Right cardiac atrium (tissue), 5 donors: ENCODE measurements around the gene GPRC5C. TPM values are rescaled to one million over a fixed set of nuclear protein-coding genes. Genes with fewer than 3 reads are reported as not detected.
A peak's percentile ranks its signal among the peaks of the same experiment; 100 is the strongest.

Experiments used
- ATAC-seq, 2 donors: fragments of 200-7000 bp; cut with Tn5 transposase; one replicate each; pipeline versions ENCODE4 v1.8.0 to v1.9.1; 2020; ENCODE audit warnings: moderate library complexity in 2 of 2, mild to moderate bottlenecking in 1 of 2
- DNase-seq, 3 donors: peaks; one replicate each; pipeline ENCODE4 v3.0.0-alpha.2; 2020
- H3K27ac ChIP-seq: one replicate; pipeline ENCODE4 v1.5.1; 2013; ENCODE audit warnings: mild to moderate bottlenecking, low read length, control low read depth, moderate library complexity
- H3K27me3 ChIP-seq: one replicate; pipeline ENCODE4 v1.6.1; 2013; ENCODE audit not compliant: control insufficient read depth, insufficient read depth
- H3K4me1 ChIP-seq: one replicate; pipeline ENCODE4 v1.6.1; 2013; ENCODE audit warnings: low read length; ENCODE audit not compliant: control insufficient read depth, insufficient read depth
- H3K4me3 ChIP-seq: one replicate; pipeline ENCODE4 v1.5.1; 2013; ENCODE audit warnings: low read length, control low read depth
- H3K9me3 ChIP-seq: one replicate; pipeline ENCODE4 v1.6.1; 2013; ENCODE audit warnings: low read length; ENCODE audit not compliant: control insufficient read depth
- WGBS: extraction: QIAGEN DNeasy Blood & Tissue Kit; methylation state at CpG from one replicate; pipeline ENCODE4 v1.1.7; 2013; 5-methylcytosine and 5-hydroxymethylcytosine counted together
- intact Hi-C, 4 donors: fragments of 100-400 bp; cut with DNase I; formaldehyde crosslinking; loops; one replicate each; pipeline versions ENCODE4 v1.11.0 to v1.14.0; 2022 to 2023
- polyA plus RNA-seq: library from polyadenylated mRNA; stranded (reverse); fragments of 200-250 nt; gene quantifications from one replicate; pipeline ENCODE4 v1.2.3, GENCODE V29; 2013
- total RNA-seq, 4 donors: library from RNA; stranded (reverse); fragmentation: NEBNext Ultra II Directional; extraction: Animal tissue kit (Norgen Biotek cat#: 25700); gene quantifications; one replicate each; pipeline ENCODE4 v1.2.1, GENCODE V29; 2021
- donor health status: healthy with polysubstance abuse.
- donor health status: DM: no; HTN: yes; CAD: no.
- donor health status: DM: no; HTN: no; CAD: no.
- donor health status: DM: no; HTN: yes; CAD: no; lungs with severe emphysema.
- donor health status: DM: yes; HTN: yes; CAD: no.

GPRC5C gene
- total and polyA plus RNA-seq, 5 donors: 26.5 to 40.8 (median 30.4) TPM

DNA sequence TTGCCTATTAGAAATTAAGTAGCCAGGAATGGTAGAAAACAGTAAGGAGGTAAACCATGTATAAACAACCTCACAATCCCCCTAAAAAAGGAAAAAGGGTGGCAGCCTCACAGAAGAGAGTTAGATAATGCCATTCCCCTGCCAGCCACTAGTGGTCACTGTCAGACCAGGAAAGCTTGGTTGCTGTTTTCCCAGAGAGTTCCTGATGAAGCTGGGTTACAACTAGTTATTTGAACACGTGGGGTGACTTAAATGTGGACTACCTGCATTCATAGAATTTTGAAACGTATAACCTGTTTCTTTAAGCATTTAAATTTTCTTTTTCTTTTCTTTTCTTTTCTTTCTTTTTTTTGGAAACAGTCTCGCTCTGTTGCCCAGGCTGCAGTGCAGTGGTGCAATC, 5.8 kb downstream of the GPRC5C start:
- H3K27me3 ChIP-seq: no peaks in the 10 kb centered on the region
- H3K27ac ChIP-seq: no peak overlapping the region
- intact Hi-C loops: no loop called here
- ATAC-seq (no peak), DNase-seq (peak in 1 of 3 donors; percentile 11)
- 86% methylated on average over 3 of the region's 3 CpGs for WGBS
- no peaks in the 10 kb centered on the region for H3K9me3 ChIP-seq
- H3K4me1 ChIP-seq: peaks cover 2% of the 10 kb centered on the region
- H3K4me3 ChIP-seq: no peak overlapping the region

DNA sequence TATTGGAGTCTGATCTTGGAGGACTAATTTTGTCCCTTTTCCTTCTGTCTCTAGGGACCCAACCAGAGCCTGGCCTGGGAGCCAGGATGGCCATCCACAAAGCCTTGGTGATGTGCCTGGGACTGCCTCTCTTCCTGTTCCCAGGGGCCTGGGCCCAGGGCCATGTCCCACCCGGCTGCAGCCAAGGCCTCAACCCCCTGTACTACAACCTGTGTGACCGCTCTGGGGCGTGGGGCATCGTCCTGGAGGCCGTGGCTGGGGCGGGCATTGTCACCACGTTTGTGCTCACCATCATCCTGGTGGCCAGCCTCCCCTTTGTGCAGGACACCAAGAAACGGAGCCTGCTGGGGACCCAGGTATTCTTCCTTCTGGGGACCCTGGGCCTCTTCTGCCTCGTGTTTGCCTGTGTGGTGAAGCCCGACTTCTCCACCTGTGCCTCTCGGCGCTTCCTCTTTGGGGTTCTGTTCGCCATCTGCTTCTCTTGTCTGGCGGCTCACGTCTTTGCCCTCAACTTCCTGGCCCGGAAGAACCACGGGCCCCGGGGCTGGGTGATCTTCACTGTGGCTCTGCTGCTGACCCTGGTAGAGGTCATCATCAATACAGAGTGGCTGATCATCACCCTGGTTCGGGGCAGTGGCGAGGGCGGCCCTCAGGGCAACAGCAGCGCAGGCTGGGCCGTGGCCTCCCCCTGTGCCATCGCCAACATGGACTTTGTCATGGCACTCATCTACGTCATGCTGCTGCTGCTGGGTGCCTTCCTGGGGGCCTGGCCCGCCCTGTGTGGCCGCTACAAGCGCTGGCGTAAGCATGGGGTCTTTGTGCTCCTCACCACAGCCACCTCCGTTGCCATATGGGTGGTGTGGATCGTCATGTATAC, 8.0 kb downstream of the GPRC5C start:
- intact Hi-C loops: no loop called here
- ATAC-seq: no peak
- 89% methylated on average over 31 of the region's 31 CpGs for WGBS
- DNase-seq: peak in 1 of 3 donors; percentile 27
- no peak overlapping the region for H3K4me3 ChIP-seq
- H3K4me1 ChIP-seq: peaks cover 13% of the 10 kb centered on the region
- H3K27ac ChIP-seq: no peak overlapping the region
- no peaks in the 10 kb centered on the region for H3K27me3 ChIP-seq
- no peaks in the 10 kb centered on the region for H3K9me3 ChIP-seq

DNA sequence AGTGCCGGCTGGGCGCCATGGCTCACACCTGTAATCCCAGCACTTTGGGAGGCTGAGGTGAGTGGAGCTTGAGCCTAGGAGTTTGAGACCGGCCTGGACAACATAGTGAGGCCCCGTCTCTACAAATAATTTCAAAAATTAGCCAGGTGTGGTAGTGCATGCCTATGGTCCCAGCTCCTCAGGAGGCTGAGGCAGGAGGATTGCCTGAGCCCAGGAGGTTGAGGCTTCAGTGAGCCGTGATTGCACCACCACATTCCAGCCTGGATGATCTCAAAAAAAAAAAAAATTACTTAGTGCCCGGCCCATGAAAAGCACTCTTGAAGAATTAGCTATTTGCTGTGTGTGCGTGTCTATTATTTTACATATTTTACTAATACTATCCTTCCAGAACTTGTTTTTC, 9.6 kb downstream of the GPRC5C start:
- no peak for DNase-seq
- Histone ChIP-seq H3K4me3 (no peak overlapping the region), H3K27me3 (no peaks in the 10 kb centered on the region), H3K27ac (no peak overlapping the region), H3K9me3 (no peaks in the 10 kb centered on the region), H3K4me1 (peaks cover 15% of the 10 kb centered on the region)
- ATAC-seq: no peak
- 95% methylated on average over 7 of the region's 7 CpGs for WGBS
- intact Hi-C loops: no loop called here

DNA sequence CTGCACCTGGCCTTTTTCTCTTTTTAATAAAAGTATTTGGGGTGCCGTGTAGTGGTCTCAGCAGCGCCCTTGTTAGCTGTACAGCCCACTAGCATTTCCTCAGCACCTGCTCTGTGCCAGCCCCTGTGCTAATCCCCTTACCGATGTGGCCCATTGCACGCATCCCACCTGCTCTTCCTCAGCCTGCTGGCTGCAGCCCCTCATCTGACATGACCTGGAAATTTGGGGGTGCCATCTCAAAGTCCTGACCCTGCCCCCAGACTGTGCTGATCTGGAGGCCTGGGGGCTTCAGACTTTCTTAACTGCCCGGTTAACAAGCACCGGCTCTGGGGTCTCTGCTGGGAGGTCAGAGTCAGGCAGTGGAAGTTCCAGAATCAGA, 10.4 kb downstream of the GPRC5C start:
- ATAC-seq: no peak
- Histone ChIP-seq H3K4me1 (peaks cover 15% of the 10 kb centered on the region), H3K4me3 (no peak overlapping the region), H3K27ac (peak overlapping the region; percentile 91), H3K27me3 (no peaks in the 10 kb centered on the region), H3K9me3 (no peaks in the 10 kb centered on the region)
- peak in 1 of 3 donors; percentile 49 for DNase-seq
- WGBS: 76% methylated on average over 6 of the region's 6 CpGs
- intact Hi-C loops: no loop called here

DNA sequence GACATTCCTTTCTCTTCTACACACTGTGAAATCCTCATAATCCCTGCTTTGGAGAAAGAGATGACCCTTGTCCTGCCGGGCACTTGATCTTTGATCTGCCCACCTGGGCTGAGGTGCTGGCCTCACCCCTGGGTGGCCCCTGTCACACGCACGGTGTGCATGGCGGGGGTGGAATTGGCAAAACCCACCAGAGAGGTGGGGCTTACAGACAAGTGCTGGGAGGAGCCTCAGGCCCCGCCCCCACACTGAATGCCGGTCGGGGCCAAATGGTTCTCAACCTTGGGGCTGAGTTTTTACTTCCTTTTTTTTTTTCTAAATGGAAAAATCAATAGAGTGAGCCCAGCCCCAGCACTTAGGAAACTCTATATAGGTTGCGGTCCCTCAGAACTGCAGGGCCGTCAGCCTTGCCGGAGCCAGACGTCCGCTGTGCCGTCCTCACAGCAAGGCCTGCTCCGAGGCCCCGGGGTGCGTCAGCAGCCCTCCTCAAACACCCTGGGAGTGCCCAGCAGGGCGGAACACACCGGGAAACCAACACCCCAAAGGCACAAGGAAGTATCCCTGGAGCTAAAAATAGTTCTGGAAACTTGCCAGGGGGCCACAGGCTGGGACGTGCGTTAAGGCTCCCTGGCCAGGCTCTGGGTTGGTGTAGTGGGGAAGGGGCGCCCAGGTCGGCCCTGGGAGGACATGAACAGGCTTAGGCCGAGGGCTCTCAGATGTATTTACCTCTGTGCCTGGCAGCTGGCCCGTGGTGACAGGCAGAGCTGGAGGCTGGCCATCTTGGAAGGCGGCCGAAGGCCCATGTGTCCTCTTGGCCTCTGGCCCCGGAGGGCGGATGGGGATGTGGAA, 11.0 kb downstream of the GPRC5C start:
- peak; percentile 75 to 82 for ATAC-seq
- WGBS: 8% methylated on average over 28 of the region's 28 CpGs
- Histone ChIP-seq H3K4me3 (peak overlapping the region; percentile 2), H3K4me1 (peaks cover 15% of the 10 kb centered on the region), H3K9me3 (no peaks in the 10 kb centered on the region), H3K27ac (peak overlapping the region; percentile 91), H3K27me3 (no peaks in the 10 kb centered on the region)
- DNase-seq: peak; percentile 90 to 97 (median 96)
- intact Hi-C loops: no loop called here

DNA sequence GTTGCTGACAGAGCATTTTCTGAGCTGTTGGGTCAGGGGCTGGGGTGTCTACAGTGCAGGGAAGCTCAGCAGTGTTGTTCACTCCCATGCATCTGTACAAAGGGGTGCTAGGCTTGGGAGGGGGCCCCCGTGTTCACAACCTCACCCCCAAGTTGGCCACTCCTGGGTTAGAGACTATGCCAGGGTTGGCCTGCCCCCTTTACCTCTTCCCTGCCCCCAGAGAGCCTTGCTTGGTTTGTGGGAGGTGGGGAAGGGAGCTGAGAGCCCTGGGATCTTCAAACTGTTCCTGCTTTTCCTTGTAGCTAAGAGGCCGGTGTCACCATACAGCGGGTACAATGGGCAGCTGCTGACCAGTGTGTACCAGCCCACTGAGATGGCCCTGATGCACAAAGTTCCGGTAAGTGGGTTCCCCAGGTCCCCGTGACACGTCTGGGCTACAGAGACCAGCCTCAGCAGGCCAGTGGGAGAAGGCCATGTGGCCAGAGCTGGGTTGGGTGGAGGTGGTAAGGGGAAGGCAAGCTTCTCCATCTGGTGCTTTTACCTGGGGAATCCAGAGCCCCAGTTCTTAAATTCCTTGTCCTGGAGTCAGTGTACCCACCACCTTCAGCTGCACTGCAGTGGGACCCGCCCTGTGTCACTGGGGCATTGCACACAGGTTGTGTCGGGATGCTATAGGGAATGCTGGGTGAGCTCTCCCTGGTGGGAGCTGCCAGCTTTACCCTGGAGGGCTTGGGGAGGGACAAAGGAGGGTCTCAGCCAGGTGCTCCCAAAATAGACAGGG, 11.8 kb downstream of the GPRC5C start:
- ATAC-seq (peak in 1 of 2 donors; percentile 0), DNase-seq (no peak)
- Histone ChIP-seq H3K27me3 (no peaks in the 10 kb centered on the region), H3K4me3 (no peak overlapping the region), H3K9me3 (no peaks in the 10 kb centered on the region), H3K27ac (peak overlapping the region; percentile 91), H3K4me1 (peaks cover 15% of the 10 kb centered on the region)
- WGBS: 64% methylated on average over 8 of the region's 8 CpGs
- intact Hi-C loops: no loop called here

DNA sequence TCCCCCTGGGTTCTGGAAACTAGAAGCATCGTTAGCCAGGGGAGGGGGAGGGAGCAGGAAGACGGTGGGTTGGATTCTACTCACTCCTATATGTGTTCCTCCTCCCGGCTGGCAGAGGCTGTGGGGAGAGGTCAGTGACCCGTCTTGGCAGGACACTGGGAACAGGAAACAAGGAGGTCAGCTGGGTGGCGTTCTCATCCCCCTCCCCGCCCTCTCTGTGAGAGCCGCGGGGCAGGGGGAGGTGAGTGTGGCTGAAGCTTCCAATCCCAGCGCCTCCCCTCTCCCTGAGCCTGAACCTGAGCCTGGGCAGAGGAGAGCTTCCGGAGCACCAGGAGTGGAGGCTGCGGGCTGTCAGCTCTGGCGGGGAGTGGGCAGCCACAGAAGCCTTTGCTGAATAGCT, 12.5 kb downstream of the GPRC5C start:
- 36% methylated on average over 12 of the region's 12 CpGs for WGBS
- DNase-seq (peak; percentile 82 to 88 (median 87)), ATAC-seq (peak; percentile 51 to 63)
- H3K27ac ChIP-seq: peak overlapping the region; percentile 91
- no peaks in the 10 kb centered on the region for H3K9me3 ChIP-seq
- intact Hi-C loops: no loop called here
- no peak overlapping the region for H3K4me3 ChIP-seq
- H3K4me1 ChIP-seq: peaks cover 15% of the 10 kb centered on the region
- no peaks in the 10 kb centered on the region for H3K27me3 ChIP-seq

DNA sequence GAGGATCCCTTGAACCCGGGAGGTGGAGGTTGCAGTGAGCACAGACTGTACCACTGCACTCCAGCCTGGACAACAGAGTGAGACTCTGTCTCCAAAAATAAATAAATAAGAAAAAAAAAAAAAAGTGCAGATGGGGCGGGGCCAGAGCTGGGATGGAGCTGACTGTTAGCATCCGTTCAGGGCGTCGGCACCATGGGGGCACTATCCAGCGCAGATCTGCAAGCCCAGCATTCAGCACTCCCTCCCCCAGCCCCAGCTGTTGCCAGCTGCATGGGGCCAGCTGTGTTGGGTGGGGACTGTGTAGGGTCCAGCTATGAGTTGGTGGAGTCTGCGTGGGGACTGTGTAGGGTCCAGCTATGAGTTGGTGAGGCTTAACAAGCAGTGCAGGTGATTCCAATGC, 13.3 kb downstream of the GPRC5C start:
- ATAC-seq: peak in 1 of 2 donors; percentile 0
- Histone ChIP-seq H3K4me3 (no peak overlapping the region), H3K27me3 (no peaks in the 10 kb centered on the region), H3K27ac (no peak overlapping the region), H3K9me3 (no peaks in the 10 kb centered on the region), H3K4me1 (peaks cover 15% of the 10 kb centered on the region)
- intact Hi-C loops: no loop called here
- peak in 1 of 3 donors; percentile 69 for DNase-seq
- WGBS: 73% methylated on average over 7 of the region's 7 CpGs

DNA sequence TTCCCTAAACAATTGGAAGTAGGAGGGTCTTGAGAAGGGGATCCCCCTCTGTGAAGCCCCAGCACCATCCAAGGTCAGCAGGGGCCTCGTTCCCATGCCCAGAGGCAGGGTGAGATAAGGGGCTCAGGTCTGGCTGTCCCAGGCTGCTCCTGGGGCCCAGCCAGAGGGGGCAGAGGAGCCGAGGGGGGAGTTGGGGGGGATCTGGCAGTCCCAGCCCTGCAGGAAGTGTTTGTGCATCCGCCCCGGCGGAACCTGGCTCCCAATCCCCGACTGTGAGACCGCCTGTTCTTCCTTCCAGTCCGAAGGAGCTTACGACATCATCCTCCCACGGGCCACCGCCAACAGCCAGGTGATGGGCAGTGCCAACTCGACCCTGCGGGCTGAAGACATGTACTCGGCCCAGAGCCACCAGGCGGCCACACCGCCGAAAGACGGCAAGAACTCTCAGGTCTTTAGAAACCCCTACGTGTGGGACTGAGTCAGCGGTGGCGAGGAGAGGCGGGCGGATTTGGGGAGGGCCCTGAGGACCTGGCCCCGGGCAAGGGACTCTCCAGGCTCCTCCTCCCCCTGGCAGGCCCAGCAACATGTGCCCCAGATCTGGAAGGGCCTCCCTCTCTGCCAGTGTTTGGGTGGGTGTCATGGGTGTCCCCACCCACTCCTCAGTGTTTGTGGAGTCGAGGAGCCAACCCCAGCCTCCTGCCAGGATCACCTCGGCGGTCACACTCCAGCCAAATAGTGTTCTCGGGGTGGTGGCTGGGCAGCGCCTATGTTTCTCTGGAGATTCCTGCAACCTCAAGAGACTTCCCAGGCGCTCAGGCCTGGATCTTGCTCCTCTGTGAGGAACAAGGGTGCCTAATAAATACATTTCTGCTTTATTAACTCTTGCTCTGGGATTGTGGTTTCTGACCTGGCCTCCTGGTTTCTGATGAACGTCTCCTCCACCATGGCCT, 14.9 kb downstream of the GPRC5C start:
- intact Hi-C loops: no loop called here
- 42% methylated on average over 31 of the region's 31 CpGs for WGBS
- no peak overlapping the region for H3K4me3 ChIP-seq
- ATAC-seq (peak; percentile 38 to 46), DNase-seq (peak; percentile 81 to 90 (median 89))
- no peaks in the 10 kb centered on the region for H3K27me3 ChIP-seq
- H3K9me3 ChIP-seq: no peaks in the 10 kb centered on the region
- peak overlapping the region; percentile 84 for H3K27ac ChIP-seq
- H3K4me1 ChIP-seq: peaks cover 15% of the 10 kb centered on the region

DNA sequence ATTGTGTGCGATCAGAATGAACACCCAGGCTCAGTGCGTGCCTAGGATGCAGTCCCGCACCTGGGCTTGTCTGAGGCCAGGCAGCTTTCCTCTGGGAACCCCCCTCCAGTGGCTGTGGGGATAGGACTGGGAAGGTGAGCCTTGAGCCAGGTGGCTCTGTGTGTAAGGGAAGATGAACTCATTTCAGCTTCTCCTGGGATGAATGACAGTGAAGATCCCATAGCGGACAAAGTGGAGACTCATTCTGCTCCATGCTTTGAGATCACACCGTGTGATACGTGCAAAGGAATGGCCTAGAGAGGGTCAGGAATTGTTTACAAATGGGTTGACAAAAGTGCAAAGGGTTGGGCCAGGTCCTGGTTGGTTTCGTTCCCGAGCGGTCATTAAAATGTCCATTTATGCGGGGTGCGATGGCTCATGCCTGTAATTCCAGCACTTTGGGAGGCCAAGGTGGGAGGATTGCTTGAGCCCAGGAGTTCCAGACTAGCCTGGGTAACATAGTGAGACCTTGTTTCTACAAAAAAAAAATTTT, 15.8 kb downstream of the GPRC5C start:
- no peak for DNase-seq
- 90% methylated on average over 11 of the region's 11 CpGs for WGBS
- no peak for ATAC-seq
- Histone ChIP-seq H3K27me3 (no peaks in the 10 kb centered on the region), H3K9me3 (no peaks in the 10 kb centered on the region), H3K4me1 (peaks cover 16% of the 10 kb centered on the region), H3K4me3 (no peak overlapping the region), H3K27ac (peak overlapping the region; percentile 54)
- intact Hi-C loops: no loop called here
